B cell (primary cell): ENCODE results near the gene SYNE1. TPM values are rescaled to one million over a fixed set of nuclear protein-coding genes. Genes with fewer than 3 reads are reported as not detected.

Experiments used
- ATAC-seq: fragments of 200-7000 bp; cut with Tn5 transposase; one replicate; pipeline ENCODE4 v1.10.0; 2021; ENCODE audit warnings: low read depth, mild to moderate bottlenecking, moderate number of reproducible peaks, moderate library complexity
- CTCF ChIA-PET: fragments of 350-600 bp; sonication (Branson Sonifier 250); formaldehyde crosslinking; loops from one replicate; lab custom pipeline; 2021; ENCODE audit warnings: antibody characterized with exemption, inconsistent platforms; lab: Charles Lee
- POLR2A ChIA-PET: fragments of 350-600 bp; sonication (Branson Sonifier 250); formaldehyde crosslinking; loops from one replicate; lab custom pipeline; 2021; ENCODE audit warnings: antibody characterized with exemption; lab: Charles Lee
- DNase-seq: peaks from one replicate; pipeline ENCODE4 v3.0.0; 2013
- H2AFZ ChIP-seq: 2 replicates; pipeline ENCODE4 v1.6.1; 2012; ENCODE audit warnings: mild to moderate bottlenecking, low read depth, low read length; ENCODE audit not compliant: insufficient read depth, poor library complexity, severe bottlenecking
- H3K27ac ChIP-seq, 2 donors: 1 replicate in 1 of 2; 2 replicates in 1 of 2; pipeline ENCODE4 v1.5.1; 2012 to 2013; ENCODE audit warnings: low read length in 2 of 2, mild to moderate bottlenecking in 2 of 2, moderate library complexity in 1 of 2
- H3K27me3 ChIP-seq, 4 experiments: fragments of 200-600 bp in 1 of 4; sonication (generic) in 1 of 4; replicated peaks in 1 of 4; 1 replicate in 2 of 4; 2 replicates in 2 of 4; pipeline versions ENCODE4 v1.6.1 to v1.7.0; 2013 to 2016; ENCODE audit warnings: low read length in 3 of 4, mild to moderate bottlenecking in 2 of 4, mixed read lengths in 1 of 4, moderate library complexity in 1 of 4; ENCODE audit not compliant: insufficient read depth in 4 of 4, control insufficient read depth in 3 of 4; ENCODE audit errors: control extremely low read depth in 1 of 4
- H3K36me3 ChIP-seq, 2 experiments: replicated peaks in 1 of 2; 1 replicate in 1 of 2; 2 replicates in 1 of 2; pipeline versions ENCODE4 v1.6.1 to v1.7.1; 2013; ENCODE audit warnings: low read length in 1 of 2; ENCODE audit not compliant: insufficient read depth in 2 of 2, control insufficient read depth in 1 of 2; ENCODE audit errors: control extremely low read depth in 1 of 2, extremely low read depth in 1 of 2
- H3K4me1 ChIP-seq, 2 donors: fragments of 200-600 bp in 1 of 2; sonication (generic) in 1 of 2; 1 replicate in 1 of 2; 2 replicates in 1 of 2; pipeline versions ENCODE4 v1.5.1 to v1.6.1; 2013 to 2017; ENCODE audit warnings: low read length in 2 of 2; ENCODE audit not compliant: control insufficient read depth in 2 of 2, insufficient read depth in 2 of 2
- H3K4me2 ChIP-seq: replicated peaks from 2 replicates; pipeline ENCODE3; 2012; ENCODE audit warnings: mild to moderate bottlenecking, low read depth, low read length; ENCODE audit not compliant: poor library complexity, severe bottlenecking
- H3K4me3 ChIP-seq, 5 experiments: fragments of 200-600 bp in 1 of 5; sonication (generic) in 1 of 5; 1 replicate in 3 of 5; 2 replicates in 2 of 5; pipeline versions ENCODE4 v1.5.1 to v1.7.0; 2011 to 2016; ENCODE audit warnings: low read length in 4 of 5, mild to moderate bottlenecking in 4 of 5, low read depth in 2 of 5, control low read depth in 1 of 5, moderate library complexity in 1 of 5; ENCODE audit not compliant: insufficient read depth in 1 of 5; ENCODE audit errors: control extremely low read depth in 1 of 5, extremely low read depth in 1 of 5
- H3K79me2 ChIP-seq: fragments of 200-600 bp; sonication (generic); one replicate; pipeline ENCODE4 v1.6.0; 2016; ENCODE audit warnings: low read length; ENCODE audit not compliant: control insufficient read depth, insufficient read depth
- H3K9ac ChIP-seq: fragments of 200-600 bp; sonication (generic); 2 replicates; pipeline ENCODE4 v1.6.1; 2017; ENCODE audit warnings: mild to moderate bottlenecking, low read length, moderate library complexity
- H3K9me3 ChIP-seq, 3 donors: one replicate each; pipeline versions ENCODE4 v1.6.1 to v1.7.1; 2013; ENCODE audit warnings: low read length in 2 of 3; ENCODE audit not compliant: control insufficient read depth in 2 of 3, insufficient read depth in 1 of 3; ENCODE audit errors: control extremely low read depth in 1 of 3
- H4K20me1 ChIP-seq: 2 replicates; pipeline ENCODE4 v1.6.0; 2012; ENCODE audit warnings: mild to moderate bottlenecking, low read length; ENCODE audit not compliant: insufficient read depth, control insufficient read depth, poor library complexity, severe bottlenecking
- H3K27ac Mint-ChIP-seq: one replicate; pipeline ENCODE4 v1.8.0; 2021; ENCODE audit warnings: mixed read lengths
- H3K27me3 Mint-ChIP-seq: one replicate; pipeline ENCODE4 v1.8.0; 2021; ENCODE audit warnings: mixed read lengths
- H3K4me1 Mint-ChIP-seq: one replicate; pipeline ENCODE4 v1.8.0; 2021; ENCODE audit warnings: mixed read lengths
- H3K4me3 Mint-ChIP-seq: one replicate; pipeline ENCODE4 v1.8.0; 2021; ENCODE audit warnings: mixed read lengths
- H3K9me3 Mint-ChIP-seq: one replicate; pipeline ENCODE4 v1.8.0; 2022; ENCODE audit warnings: mixed read lengths; ENCODE audit not compliant: insufficient read depth
- CTCF ChIP-seq: fragments of 200-600 bp; IDR thresholded peaks from one replicate; pipeline ENCODE4 v1.8.0; 2022; ENCODE audit warnings: antibody characterized with exemption, mild to moderate bottlenecking
- EZH2 ChIP-seq: IDR thresholded peaks from 2 replicates; pipeline ENCODE4 v1.6.1; 2012; ENCODE audit warnings: borderline replicate concordance, low read depth, mild to moderate bottlenecking, moderate library complexity, low read length; ENCODE audit not compliant: insufficient read depth, poor library complexity, severe bottlenecking
- WGBS: methylation state at CpG from one replicate; pipeline ENCODE4 v1.1.5; 2013; ENCODE audit warnings: missing lambda C conversion rate; ENCODE audit not compliant: insufficient coverage; 5-methylcytosine and 5-hydroxymethylcytosine counted together
- intact Hi-C: fragments of 100-400 bp; cut with micrococcal nuclease; formaldehyde crosslinking; loops from one replicate; pipeline ENCODE4 v1.10.0; 2022
- polyA plus RNA-seq: library from polyadenylated mRNA; depleted of rRNA; stranded (reverse); fragments of >200 nt; gene quantifications from 2 replicates; pipeline ENCODE4 v1.2.3, GENCODE V29; 2012
- total RNA-seq, 2 donors: library from RNA; stranded (reverse); fragments of 120-200 nt in 1 of 2; gene quantifications; 1 replicate in 1 of 2; 2 replicates in 1 of 2; pipeline versions ENCODE4 v1.2.3 to v1.2.4, GENCODE V29; 2013 to 2022

The SYNE1 gene
- total and polyA plus RNA-seq, 2 donors (not counting 1 experiment from before 2014, with no cell fraction given) = 49.2 to 108 TPM

GRCh38 chr6:152576525-152576924, 60.6 kb downstream of the SYNE1 start:
- Mint-ChIP-seq H3K27me3 (peaks cover 10% of the 10 kb centered on the region), H3K4me3 (no peak overlapping the region), H3K4me1 (no peaks in the 10 kb centered on the region), H3K9me3 (no peaks in the 10 kb centered on the region), H3K27ac (no peak overlapping the region)
- no peak overlapping the region for H2AFZ ChIP-seq
- no peaks in the 10 kb centered on the region for H3K36me3 ChIP-seq
- no peak overlapping the region for H3K27ac ChIP-seq
- H3K4me3 ChIP-seq = no peak overlapping the region
- DNase-seq (no peak), ATAC-seq (no peak)
- no peaks in the 10 kb centered on the region for H3K79me2 ChIP-seq
- WGBS = no CpG with 5 or more reads among the region's 1 CpG
- no peak overlapping the region for H3K4me2 ChIP-seq
- H4K20me1 ChIP-seq = no peaks in the 10 kb centered on the region
- POLR2A ChIA-PET = no interaction called here
- H3K27me3 ChIP-seq = no peaks in the 10 kb centered on the region
- H3K9me3 ChIP-seq = no peaks in the 10 kb centered on the region
- no peak overlapping the region for H3K9ac ChIP-seq
- TF ChIP-seq CTCF (no peak), EZH2 (no peak)
- intact Hi-C loops = no loop called here
- CTCF ChIA-PET = no interaction called here
- H3K4me1 ChIP-seq = no peaks in the 10 kb centered on the region

- no peak for TF ChIP-seq CTCF
- TF ChIP-seq EZH2 = no peak
- no peaks in the 10 kb centered on the region for H3K27me3 ChIP-seq
- H3K4me3 Mint-ChIP-seq = no peak overlapping the region
- no peak overlapping the region for H2AFZ ChIP-seq
- H4K20me1 ChIP-seq = no peaks in the 10 kb centered on the region
- 40% methylated on average over 1 of the region's 4 CpGs for WGBS
- no peaks in the 10 kb centered on the region for H3K79me2 ChIP-seq
- H3K4me1 Mint-ChIP-seq = no peaks in the 10 kb centered on the region
- H3K9me3 ChIP-seq = no peaks in the 10 kb centered on the region
- no peak overlapping the region for H3K4me2 ChIP-seq
- H3K27ac Mint-ChIP-seq = no peak overlapping the region
- H3K27ac ChIP-seq = no peak overlapping the region
- intact Hi-C loops = no loop called here
- CTCF ChIA-PET = no interaction called here
- H3K27me3 Mint-ChIP-seq = peaks cover 10% of the 10 kb centered on the region
- H3K9ac ChIP-seq = no peak overlapping the region
- no peaks in the 10 kb centered on the region for H3K4me1 ChIP-seq
- H3K9me3 Mint-ChIP-seq = no peaks in the 10 kb centered on the region
- ATAC-seq = no peak
- no peaks in the 10 kb centered on the region for H3K36me3 ChIP-seq
- no peak overlapping the region for H3K4me3 ChIP-seq
- POLR2A ChIA-PET = no interaction called here
- no peak for DNase-seq
Observed at GRCh38 chr6:152575621-152576150, 61.5 kb downstream of the SYNE1 start.
